Astrocyte (in vitro differentiated cells and primary cell): ENCODE results near the gene SLC8A3.

Experiments
- CTCF ChIP-seq: IDR thresholded peaks from 2 replicates; pipeline ENCODE4 v1.5.1; 2011; ENCODE audit warnings: low read depth, mild to moderate bottlenecking, inconsistent platforms, low read length, moderate library complexity; ENCODE audit not compliant: insufficient read depth
- EZH2 ChIP-seq: IDR thresholded peaks from 2 replicates; pipeline ENCODE4 v1.6.1; 2012; ENCODE audit warnings: mild to moderate bottlenecking, low read length, inconsistent platforms; ENCODE audit not compliant: insufficient read depth

- no peak for TF ChIP-seq CTCF
- TF ChIP-seq EZH2, result no peak
These were observed 49.4 kb downstream of the SLC8A3 start for GRCh38 chr14:70139384-70139783.
